DOHH2 (cell line): ENCODE results near the gene RANBP3.

Source experiments
- CTCF ChIP-seq: fragments of 200-600 bp; sonication (generic); IDR thresholded peaks from one replicate; pipeline ENCODE4 v1.5.1; 2014; ENCODE audit warnings: antibody characterized with exemption, mild to moderate bottlenecking, low read depth, low read length; ENCODE audit not compliant: poor library complexity, severe bottlenecking
- EZH2phosphoT487 ChIP-seq: fragments of 200-600 bp; sonication (generic); IDR thresholded peaks from 2 replicates; pipeline ENCODE4 v1.6.1; 2017; ENCODE audit warnings: borderline replicate concordance, mild to moderate bottlenecking, antibody characterized with exemption, low read length, moderate library complexity, mixed read lengths

- no peak for TF ChIP-seq CTCF
- no peak for TF ChIP-seq EZH2phosphoT487
These were observed 97.3 kb downstream of the RANBP3 start for GRCh38 chr19:5880604-5881078.
